DOHH2 (cell line): ENCODE data around the gene BNC2.

Source experiments
- EZH2phosphoT487 ChIP-seq: fragments of 200-600 bp; sonication (generic); IDR thresholded peaks from 2 replicates; pipeline ENCODE4 v1.6.1; 2017; ENCODE audit warnings: borderline replicate concordance, mild to moderate bottlenecking, antibody characterized with exemption, low read length, moderate library complexity, mixed read lengths
- TF ChIP-seq, protein P1 (sequence below): fragments of 200-600 bp; sonication (generic); IDR thresholded peaks from one replicate; pipeline ENCODE4 v1.5.1; 2014; ENCODE audit warnings: antibody characterized with exemption, mild to moderate bottlenecking, low read depth, low read length; ENCODE audit not compliant: poor library complexity, severe bottlenecking

DNA sequence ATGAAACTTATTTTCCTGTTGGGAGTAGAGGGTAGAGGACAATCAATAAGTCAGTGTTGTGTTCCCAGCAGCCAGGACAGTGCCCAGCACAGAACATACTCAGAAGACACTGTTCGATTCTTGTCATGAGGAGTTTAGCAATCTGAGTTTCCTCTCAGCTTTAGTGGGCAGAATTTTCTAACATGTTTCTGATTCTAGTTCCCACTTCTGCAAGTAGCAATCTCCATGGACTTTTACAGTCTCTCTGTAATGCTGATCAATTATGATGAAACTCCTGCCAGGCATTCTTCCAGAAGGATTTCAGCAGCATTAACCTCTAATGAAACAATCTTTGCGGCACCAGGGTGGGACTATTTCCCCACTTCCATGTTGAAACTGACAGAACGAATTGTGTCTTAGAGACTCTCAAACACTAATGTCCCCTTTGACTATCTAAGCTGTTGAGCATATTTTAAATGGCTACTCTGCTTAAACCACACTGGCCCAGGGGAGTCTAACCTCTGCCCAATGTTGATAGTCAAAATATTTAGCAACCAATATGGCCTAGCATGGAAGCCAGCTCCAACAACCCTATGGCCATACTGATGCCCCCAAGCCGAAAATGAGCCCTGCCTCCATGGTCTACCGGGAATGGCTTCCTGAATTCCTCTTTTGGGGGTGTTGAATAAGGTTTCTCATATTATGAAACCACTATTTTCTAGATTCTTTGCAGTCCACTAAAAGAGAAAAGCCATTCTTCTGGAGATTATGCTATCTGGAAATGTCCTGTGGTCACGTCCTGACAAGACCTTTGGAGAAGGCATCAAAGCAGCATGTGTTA, 484.3 kb downstream of the BNC2 start:
- TF ChIP-seq, protein P1, sequence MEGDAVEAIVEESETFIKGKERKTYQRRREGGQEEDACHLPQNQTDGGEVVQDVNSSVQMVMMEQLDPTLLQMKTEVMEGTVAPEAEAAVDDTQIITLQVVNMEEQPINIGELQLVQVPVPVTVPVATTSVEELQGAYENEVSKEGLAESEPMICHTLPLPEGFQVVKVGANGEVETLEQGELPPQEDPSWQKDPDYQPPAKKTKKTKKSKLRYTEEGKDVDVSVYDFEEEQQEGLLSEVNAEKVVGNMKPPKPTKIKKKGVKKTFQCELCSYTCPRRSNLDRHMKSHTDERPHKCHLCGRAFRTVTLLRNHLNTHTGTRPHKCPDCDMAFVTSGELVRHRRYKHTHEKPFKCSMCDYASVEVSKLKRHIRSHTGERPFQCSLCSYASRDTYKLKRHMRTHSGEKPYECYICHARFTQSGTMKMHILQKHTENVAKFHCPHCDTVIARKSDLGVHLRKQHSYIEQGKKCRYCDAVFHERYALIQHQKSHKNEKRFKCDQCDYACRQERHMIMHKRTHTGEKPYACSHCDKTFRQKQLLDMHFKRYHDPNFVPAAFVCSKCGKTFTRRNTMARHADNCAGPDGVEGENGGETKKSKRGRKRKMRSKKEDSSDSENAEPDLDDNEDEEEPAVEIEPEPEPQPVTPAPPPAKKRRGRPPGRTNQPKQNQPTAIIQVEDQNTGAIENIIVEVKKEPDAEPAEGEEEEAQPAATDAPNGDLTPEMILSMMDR, result no peak
- TF ChIP-seq EZH2phosphoT487, result no peak
